ENCODE results near the gene DHRS4L2.
A peak's percentile ranks its signal among the peaks of the same experiment; 100 is the strongest.
"Not testable (repeated sequence)": the region's sequence is repeated elsewhere in the genome, so short reads cannot be mapped to it uniquely, and the experiment has no call there.

Gene DHRS4L2

GRCh38 chr14:24020520-24020919 is 31.8 kb downstream of the DHRS4L2 start:
- DNase-seq = not testable (repeated sequence)

- not testable (repeated sequence) for DNase-seq
Observed at GRCh38 chr14:24024939-24025418, 36.2 kb downstream of the DHRS4L2 start.

GRCh38 chr14:24029687-24030086 is 41.0 kb downstream of the DHRS4L2 start:
- DNase-seq = not testable (repeated sequence)

GRCh38 chr14:24031331-24031730 is 42.6 kb downstream of the DHRS4L2 start:
- not testable (repeated sequence) for DNase-seq

- DNase-seq = no peak
Observed at GRCh38 chr14:24032727-24033418, 44.1 kb downstream of the DHRS4L2 start.

- not testable (repeated sequence) for DNase-seq
Observed at GRCh38 chr14:24035769-24036168, 47.0 kb downstream of the DHRS4L2 start.

- DNase-seq = peak in 4 of 5 experiments; percentile 30 to 71 (median 56)
Observed at GRCh38 chr14:24036169-24036962, 47.6 kb downstream of the DHRS4L2 start.

- not testable (repeated sequence) for DNase-seq
Observed at GRCh38 chr14:24036963-24037657, 48.4 kb downstream of the DHRS4L2 start.

GRCh38 chr14:24037658-24038037 is 48.9 kb downstream of the DHRS4L2 start:
- no peak for DNase-seq

- DNase-seq = no peak
Observed at GRCh38 chr14:24038686-24039085, 50.0 kb downstream of the DHRS4L2 start.

GRCh38 chr14:24040692-24041091 is 52.0 kb downstream of the DHRS4L2 start:
- no peak for DNase-seq

- no peak for DNase-seq
Observed at GRCh38 chr14:24042746-24043145, 54.0 kb downstream of the DHRS4L2 start.

- DNase-seq = not testable (repeated sequence)
Observed at GRCh38 chr14:24049002-24049401, 60.3 kb downstream of the DHRS4L2 start.

GRCh38 chr14:24050753-24051152 is 62.0 kb downstream of the DHRS4L2 start:
- DNase-seq = not testable (repeated sequence)

- DNase-seq = no peak
Observed at GRCh38 chr14:24051176-24051788, 62.6 kb downstream of the DHRS4L2 start.

- peak; percentile 34 to 60 (median 38) for DNase-seq
Observed at GRCh38 chr14:24051789-24052655, 63.3 kb downstream of the DHRS4L2 start, which contains the start of gene CARMIL3. CARMIL3 (plus strand) TSS chr14:24052009; CDS start chr14:24052154, 145 bp downstream.

GRCh38 chr14:24052656-24053547 is 64.2 kb downstream of the DHRS4L2 start:
- DNase-seq = peak in 2 of 5 experiments; percentile 34 to 47

GRCh38 chr14:24053548-24054323 is 65.0 kb downstream of the DHRS4L2 start:
- no peak for DNase-seq

GRCh38 chr14:24054324-24054641 is 65.6 kb downstream of the DHRS4L2 start:
- DNase-seq = no peak

GRCh38 chr14:24054646-24055045 is 65.9 kb downstream of the DHRS4L2 start:
- no peak for DNase-seq

All from T-helper 2 cell (primary cell).